K562 (cell line): ENCODE results near the gene SPATA12.
"Not testable (repeated sequence)": the region's sequence is repeated elsewhere in the genome, so short reads cannot be mapped to it uniquely, and the experiment has no call there.

Experiments
- E2F4 ChIP-seq: sonication (generic); formaldehyde crosslinking; IDR thresholded peaks from 2 replicates; pipeline ENCODE4 v1.8.0; 2022; ENCODE audit warnings: mild to moderate bottlenecking, low read depth, missing genetic modification reagents
- FOXP1 ChIP-seq: sonication (generic); formaldehyde crosslinking; IDR thresholded peaks from 2 replicates; pipeline ENCODE4 v1.8.0; 2022; ENCODE audit warnings: mild to moderate bottlenecking, missing genetic modification reagents
- HDAC6 ChIP-seq: IDR thresholded peaks from 2 replicates; pipeline ENCODE4 v1.6.1; 2012; ENCODE audit warnings: low read depth, mild to moderate bottlenecking, control low read depth, inconsistent platforms, low read length, moderate library complexity
- JUN ChIP-seq, 2 experiments: sonication (generic) in 1 of 2; formaldehyde crosslinking in 1 of 2; IDR thresholded peaks; 2 replicates each; pipeline versions ENCODE4 v1.6.1 to v1.8.0; 2012 to 2022; ENCODE audit warnings: borderline replicate concordance in 2 of 2, mild to moderate bottlenecking in 2 of 2, improper control_type of control experiment in 1 of 2, low read depth in 1 of 2, low read length in 1 of 2, missing genetic modification reagents in 1 of 2
- KDM1A ChIP-seq, 2 experiments: fragments of 450-650 bp; IDR thresholded peaks; 2 replicates each; pipeline ENCODE4 v1.6.1; 2016; ENCODE audit warnings: mild to moderate bottlenecking in 2 of 2
- MAFF ChIP-seq: IDR thresholded peaks from 2 replicates; pipeline ENCODE4 v1.6.1; 2012; ENCODE audit warnings: low read length, improper control_type of control experiment
- MAZ ChIP-seq, 2 experiments: fragments of 450-650 bp in 1 of 2; sonication (generic) in 1 of 2; formaldehyde crosslinking; IDR thresholded peaks in 1 of 2; conservative IDR thresholded peaks in 1 of 2; 2 replicates each; pipeline versions ENCODE4 v1.4.0 to v1.5.0; 2020; ENCODE audit warnings: mild to moderate bottlenecking in 1 of 2, missing genetic modification reagents in 1 of 2
- POLR2A ChIP-seq: fragments of 450-650 bp; conservative IDR thresholded peaks from 2 replicates; pipeline ENCODE4 v1.6.1; 2016
- SMC3 ChIP-seq: conservative IDR thresholded peaks from 2 replicates; pipeline ENCODE4 v1.6.1; 2011; ENCODE audit warnings: low read depth, low read length, improper control_type of control experiment; ENCODE audit not compliant: insufficient read depth
- THRA ChIP-seq: fragments of 450-650 bp; IDR thresholded peaks from 2 replicates; pipeline ENCODE4 v1.6.1; 2017; ENCODE audit warnings: mild to moderate bottlenecking, moderate library complexity
- TOE1 ChIP-seq, 2 experiments: fragments of 450-650 bp in 1 of 2; sonication (generic) in 1 of 2; formaldehyde crosslinking in 1 of 2; IDR thresholded peaks; 2 replicates each; pipeline versions ENCODE4 v1.7.1 to v1.8.0; 2016 to 2022; ENCODE audit warnings: borderline replicate concordance in 2 of 2, mild to moderate bottlenecking in 2 of 2, antibody characterized with exemption in 1 of 2, inconsistent platforms in 1 of 2, low read depth in 1 of 2, missing genetic modification reagents in 1 of 2, moderate library complexity in 1 of 2
- ZBTB9 ChIP-seq: fragments of 450-650 bp; formaldehyde crosslinking; IDR thresholded peaks from 2 replicates; pipeline ENCODE4 v1.4.0; 2020; ENCODE audit warnings: mild to moderate bottlenecking, moderate library complexity
- ZNF561 ChIP-seq: fragments of 450-650 bp; formaldehyde crosslinking; conservative IDR thresholded peaks from 2 replicates; pipeline ENCODE4 v1.4.0; 2020; ENCODE audit warnings: mild to moderate bottlenecking, moderate library complexity
- TF ChIP-seq, protein P1 (sequence below), 3 experiments: IDR thresholded peaks in 2 of 3; conservative IDR thresholded peaks in 1 of 3; 2 replicates each; pipeline ENCODE4 v1.5.1; 2011 to 2012; ENCODE audit warnings: low read length in 3 of 3, mild to moderate bottlenecking in 3 of 3, control low read depth in 2 of 3, improper control_type of control experiment in 1 of 3, inconsistent platforms in 1 of 3, low read depth in 1 of 3, mixed read lengths in 1 of 3, moderate library complexity in 1 of 3; ENCODE audit not compliant: insufficient read depth in 2 of 3

DNA sequence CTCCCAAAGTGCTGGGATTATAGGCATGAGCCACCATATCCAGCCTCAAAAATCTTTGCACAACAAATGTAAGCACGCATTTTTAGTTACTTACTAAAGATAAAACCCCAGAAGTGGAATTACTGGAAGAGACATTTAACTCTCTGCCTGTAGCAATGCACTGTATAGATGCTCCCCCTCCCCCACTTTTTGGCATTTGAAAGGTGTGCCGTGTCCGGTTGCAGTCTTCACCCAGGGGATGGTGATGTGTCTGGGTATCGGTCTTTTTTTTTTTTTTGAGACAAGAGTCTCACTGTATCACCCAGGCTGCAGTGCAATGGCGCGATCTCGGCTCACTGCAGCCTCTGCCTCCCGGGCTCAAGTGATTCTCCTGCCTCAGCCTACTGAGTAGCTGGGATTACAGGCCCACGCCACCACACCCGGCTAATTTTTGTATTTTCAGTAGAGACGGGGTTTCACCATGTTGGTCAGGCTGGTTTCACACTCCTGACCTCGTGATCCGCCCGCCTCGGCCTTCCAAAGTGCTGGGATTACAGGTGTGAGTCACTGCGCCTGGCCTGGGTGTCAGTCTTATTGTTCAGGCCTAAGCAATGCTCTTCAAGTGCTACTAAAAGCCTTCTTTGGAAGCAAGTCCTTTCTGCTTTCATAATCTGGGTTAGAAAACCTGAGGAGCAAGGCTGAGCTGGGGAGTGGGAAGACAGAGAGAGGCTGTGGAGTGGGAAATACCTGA, 23.0 kb downstream of the SPATA12 start:
- not testable (repeated sequence) for TF ChIP-seq POLR2A; ZNF561; SMC3; MAZ (CRISPR knock-in tag; conservative IDR thresholded peaks at IDR 0.05 in 1 of 2, IDR thresholded peaks at IDR 0.05 in 1 of 2); ZBTB9 (CRISPR knock-in tag); HDAC6; MAFF; THRA; TOE1 (IDR thresholded peaks at IDR 0.05; ENCODE audit: borderline replicate concordance); TOE1 (CRISPR knock-in tag; IDR thresholded peaks at IDR 0.05; ENCODE audit: borderline replicate concordance, low read depth); E2F4 (CRISPR knock-in tag); KDM1A (IDR thresholded peaks at IDR 0.05); FOXP1 (CRISPR knock-in tag); JUN (IDR thresholded peaks at IDR 0.05; ENCODE audit: borderline replicate concordance, low read depth, low read length); JUN (CRISPR knock-in tag; IDR thresholded peaks at IDR 0.05; ENCODE audit: borderline replicate concordance)
- TF ChIP-seq, protein P1, sequence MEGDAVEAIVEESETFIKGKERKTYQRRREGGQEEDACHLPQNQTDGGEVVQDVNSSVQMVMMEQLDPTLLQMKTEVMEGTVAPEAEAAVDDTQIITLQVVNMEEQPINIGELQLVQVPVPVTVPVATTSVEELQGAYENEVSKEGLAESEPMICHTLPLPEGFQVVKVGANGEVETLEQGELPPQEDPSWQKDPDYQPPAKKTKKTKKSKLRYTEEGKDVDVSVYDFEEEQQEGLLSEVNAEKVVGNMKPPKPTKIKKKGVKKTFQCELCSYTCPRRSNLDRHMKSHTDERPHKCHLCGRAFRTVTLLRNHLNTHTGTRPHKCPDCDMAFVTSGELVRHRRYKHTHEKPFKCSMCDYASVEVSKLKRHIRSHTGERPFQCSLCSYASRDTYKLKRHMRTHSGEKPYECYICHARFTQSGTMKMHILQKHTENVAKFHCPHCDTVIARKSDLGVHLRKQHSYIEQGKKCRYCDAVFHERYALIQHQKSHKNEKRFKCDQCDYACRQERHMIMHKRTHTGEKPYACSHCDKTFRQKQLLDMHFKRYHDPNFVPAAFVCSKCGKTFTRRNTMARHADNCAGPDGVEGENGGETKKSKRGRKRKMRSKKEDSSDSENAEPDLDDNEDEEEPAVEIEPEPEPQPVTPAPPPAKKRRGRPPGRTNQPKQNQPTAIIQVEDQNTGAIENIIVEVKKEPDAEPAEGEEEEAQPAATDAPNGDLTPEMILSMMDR (IDR thresholded peaks at IDR 0.05 in 2 of 3, conservative IDR thresholded peaks at IDR 0.05 in 1 of 3; ENCODE audit: insufficient read depth in 2 of 3, low read depth in 1 of 3, low read length in 3 of 3), result not testable (repeated sequence)
